Sigmoid colon (tissue), 4 donors: ENCODE results near the gene EEFSEC.

ENCODE experiments used
- CTCF ChIP-seq, 4 experiments: fragments of 450-650 bp in 3 of 4; fragments of 200-600 bp in 1 of 4; IDR thresholded peaks; one replicate each; pipeline ENCODE4 v1.5.1; 2016 to 2019; ENCODE audit warnings: antibody characterized with exemption in 4 of 4, mild to moderate bottlenecking in 3 of 4, moderate library complexity in 2 of 4
- EP300 ChIP-seq, 4 donors: sonication (generic); formaldehyde crosslinking; IDR thresholded peaks; one replicate each; pipeline ENCODE4 v1.6.1; 2017; ENCODE audit warnings: antibody characterized with exemption in 4 of 4
- POLR2A ChIP-seq, 2 donors: fragments of 450-650 bp; IDR thresholded peaks; one replicate each; pipeline ENCODE4 v1.6.1; 2016; ENCODE audit warnings: antibody characterized with exemption in 2 of 2, mild to moderate bottlenecking in 2 of 2, moderate library complexity in 2 of 2
- POLR2AphosphoS5 ChIP-seq, 4 donors: sonication (generic); formaldehyde crosslinking; IDR thresholded peaks; one replicate each; pipeline ENCODE4 v1.6.1; 2017; ENCODE audit warnings: antibody characterized with exemption in 4 of 4

GRCh38 chr3:128215800-128216495, 62.7 kb downstream of the EEFSEC start:
- TF ChIP-seq CTCF (IDR thresholded peaks at IDR 0.05) = no peak
- TF ChIP-seq POLR2A (IDR thresholded peaks at IDR 0.05) = no peak
- TF ChIP-seq POLR2AphosphoS5 (IDR thresholded peaks at IDR 0.05) = no peak
- no peak for TF ChIP-seq EP300 (IDR thresholded peaks at IDR 0.05)
